Endothelial cell of umbilical vein (primary cell): Measurements from ENCODE around the gene CD247. TPM values are rescaled to one million over a fixed set of nuclear protein-coding genes. Genes with fewer than 3 reads are reported as not detected.

ENCODE experiments used
- BruUV-seq: library from RNA; stranded (reverse); fragments of 400-500 nt; replicated peaks from 2 replicates; lab custom pipeline; 2021; lab: Mats Ljungman, UMichigan
- CTCF ChIA-PET: fragments of 300-600, 350-600 bp; sonication (Branson Sonifier 250); formaldehyde crosslinking; loops from one replicate; lab custom pipeline; 2021; ENCODE audit warnings: antibody characterized with exemption, inconsistent platforms; lab: Charles Lee
- POLR2A ChIA-PET: fragments of 300-600, 350-600 bp; sonication (Branson Sonifier 250); formaldehyde crosslinking; loops from one replicate; lab custom pipeline; 2021; ENCODE audit warnings: antibody characterized with exemption, inconsistent platforms; lab: Charles Lee
- DNase-seq: peaks from one replicate; pipeline ENCODE4 v3.0.0-alpha.2; 2011; ENCODE audit warnings: low read depth, low spot score
- FAIRE-seq: peaks from 2 replicates; lab custom pipeline; 2011; peaks lifted over from hg19 to GRCh38; lab: Jason Lieb, UNC
- H2AFZ ChIP-seq: 2 replicates; pipeline ENCODE4 v1.6.0; 2012; ENCODE audit warnings: low read depth, low read length, control low read depth, inconsistent platforms
- H3K27ac ChIP-seq: 2 replicates; pipeline ENCODE4 v1.5.1; 2011; ENCODE audit warnings: low read depth, mild to moderate bottlenecking, control low read depth, low read length, moderate library complexity; ENCODE audit not compliant: insufficient read depth
- H3K27me3 ChIP-seq, 2 experiments: 2 replicates each; pipeline versions ENCODE4 v1.6.0 to v1.6.1; 2011; ENCODE audit warnings: low read length in 2 of 2, mixed read lengths in 1 of 2; ENCODE audit not compliant: control insufficient read depth in 2 of 2, insufficient read depth in 2 of 2
- H3K36me3 ChIP-seq, 2 experiments: 2 replicates in 1 of 2; 3 replicates in 1 of 2; pipeline ENCODE4 v1.5.1; 2011; ENCODE audit warnings: low read length in 2 of 2, mild to moderate bottlenecking in 1 of 2, moderate library complexity in 1 of 2; ENCODE audit not compliant: control insufficient read depth in 2 of 2, insufficient read depth in 2 of 2; ENCODE audit errors: extremely low read depth in 1 of 2
- H3K4me1 ChIP-seq: 3 replicates; pipeline ENCODE4 v1.5.1; 2011; ENCODE audit warnings: mild to moderate bottlenecking, low read length; ENCODE audit not compliant: control insufficient read depth, insufficient read depth; ENCODE audit errors: extremely low read depth
- H3K4me2 ChIP-seq: 2 replicates; pipeline ENCODE4 v1.6.1; 2011; ENCODE audit warnings: low read length, control low read depth, mixed read lengths; ENCODE audit not compliant: insufficient read depth
- H3K4me3 ChIP-seq, 3 experiments: fragments of 200-600 bp in 1 of 3; sonication (generic), shearing (Covaris generic) in 1 of 3; replicated peaks in 1 of 3; 2 replicates each; pipeline ENCODE4 v1.5.1; 2011 to 2016; ENCODE audit warnings: control low read depth in 3 of 3, low read length in 3 of 3, mild to moderate bottlenecking in 2 of 3, inconsistent platforms in 1 of 3, low read depth in 1 of 3, moderate library complexity in 1 of 3; ENCODE audit not compliant: insufficient read depth in 1 of 3
- H3K79me2 ChIP-seq: 2 replicates; pipeline ENCODE4 v1.6.0; 2012; ENCODE audit warnings: low read length, inconsistent platforms; ENCODE audit not compliant: control insufficient read depth, insufficient read depth
- H3K9ac ChIP-seq: replicated peaks from 2 replicates; pipeline ENCODE3; 2011; ENCODE audit warnings: low read length, control low read depth; ENCODE audit not compliant: insufficient read depth; ENCODE audit errors: extremely low read depth
- H3K9me1 ChIP-seq: replicated peaks from 3 replicates; pipeline ENCODE4 v1.6.0; 2011; ENCODE audit warnings: mild to moderate bottlenecking, low read length; ENCODE audit not compliant: control insufficient read depth, insufficient read depth; ENCODE audit errors: extremely low read depth
- H3K9me3 ChIP-seq: replicated peaks from 2 replicates; pipeline ENCODE4 v1.5.1; 2012; ENCODE audit warnings: low read length, inconsistent platforms; ENCODE audit not compliant: control insufficient read depth, insufficient read depth
- H4K20me1 ChIP-seq: replicated peaks from 2 replicates; pipeline ENCODE3; 2011; ENCODE audit warnings: mild to moderate bottlenecking, low read length; ENCODE audit not compliant: control insufficient read depth, insufficient read depth; ENCODE audit errors: extremely low read depth
- EZH2 ChIP-seq: IDR thresholded peaks from 2 replicates; pipeline ENCODE4 v1.6.1; 2012; ENCODE audit warnings: borderline replicate concordance, low read depth, mild to moderate bottlenecking, moderate library complexity, low read length, inconsistent platforms; ENCODE audit not compliant: severe bottlenecking
- FOS ChIP-seq: IDR thresholded peaks from 2 replicates; pipeline ENCODE4 v1.6.1; 2011; ENCODE audit warnings: mild to moderate bottlenecking, low read length, moderate library complexity, borderline replicate concordance; ENCODE audit not compliant: insufficient read depth
- GATA2 ChIP-seq: IDR thresholded peaks from 2 replicates; pipeline ENCODE4 v1.7.0; 2011; ENCODE audit warnings: low read depth, mild to moderate bottlenecking, moderate library complexity, mixed read lengths, low read length; ENCODE audit not compliant: insufficient read length, insufficient read depth
- JUN ChIP-seq: IDR thresholded peaks from 2 replicates; pipeline ENCODE4 v1.6.1; 2011; ENCODE audit warnings: borderline replicate concordance, low read depth; ENCODE audit not compliant: insufficient read length, insufficient read depth
- MAX ChIP-seq: IDR thresholded peaks from 2 replicates; pipeline ENCODE4 v1.6.1; 2011; ENCODE audit not compliant: insufficient read depth, insufficient read length
- MYC ChIP-seq: IDR thresholded peaks from one replicate; pipeline ENCODE4 v1.6.1; 2011; ENCODE audit warnings: mild to moderate bottlenecking, low read depth, low read length
- POLR2A ChIP-seq: IDR thresholded peaks from 2 replicates; pipeline ENCODE4 v1.6.1; 2012; ENCODE audit warnings: low read depth, mild to moderate bottlenecking, control low read depth, low read length
- POLR2AphosphoS5 ChIP-seq: IDR thresholded peaks from 2 replicates; pipeline ENCODE4 v1.6.1; 2012; ENCODE audit warnings: low read depth, mild to moderate bottlenecking, control low read depth, low read length, moderate library complexity; ENCODE audit not compliant: insufficient read depth
- dilution Hi-C: fragments of 300-500 bp; cut with MboI; formaldehyde crosslinking; loops from one replicate; pipeline ENCODE4 v1.15.0; 2019; ENCODE audit warnings: low sequenced_read_pairs; ENCODE audit not compliant: extremely low pct_ligation_motif_present
- intact Hi-C: fragments of 100-400 bp; cut with micrococcal nuclease; formaldehyde crosslinking; loops from one replicate; pipeline ENCODE4 v1.10.0; 2022
- polyA plus RNA-seq, 4 experiments: library from polyadenylated mRNA; depleted of rRNA in 3 of 4; stranded (reverse) in 3 of 4; unstranded in 1 of 4; fragments of >200 nt; gene quantifications; 2 replicates each; pipeline versions ENCODE4 v1.2.1 to v1.2.3, GENCODE V29; 2011 to 2012; ENCODE audit warnings: missing spikeins in 1 of 4
- total RNA-seq: library from RNA; stranded (reverse); gene quantifications from 2 replicates; pipeline ENCODE4 v1.2.3, GENCODE V29; 2021
- TF ChIP-seq, protein P1 (sequence below), 2 donors: IDR thresholded peaks; 1 replicate in 1 of 2; 2 replicates in 1 of 2; pipeline ENCODE4 v1.5.1; 2011; ENCODE audit warnings: low read length in 2 of 2, mild to moderate bottlenecking in 2 of 2, moderate library complexity in 2 of 2, control low read depth in 1 of 2, inconsistent platforms in 1 of 2, low read depth in 1 of 2; ENCODE audit not compliant: insufficient read depth in 1 of 2; ENCODE audit errors: extremely low read depth in 1 of 2

The CD247 gene
- total and polyA plus RNA-seq, 2 donors (not counting 3 experiments of a cell fraction or from before 2014, with no cell fraction given): not detected

DNA sequence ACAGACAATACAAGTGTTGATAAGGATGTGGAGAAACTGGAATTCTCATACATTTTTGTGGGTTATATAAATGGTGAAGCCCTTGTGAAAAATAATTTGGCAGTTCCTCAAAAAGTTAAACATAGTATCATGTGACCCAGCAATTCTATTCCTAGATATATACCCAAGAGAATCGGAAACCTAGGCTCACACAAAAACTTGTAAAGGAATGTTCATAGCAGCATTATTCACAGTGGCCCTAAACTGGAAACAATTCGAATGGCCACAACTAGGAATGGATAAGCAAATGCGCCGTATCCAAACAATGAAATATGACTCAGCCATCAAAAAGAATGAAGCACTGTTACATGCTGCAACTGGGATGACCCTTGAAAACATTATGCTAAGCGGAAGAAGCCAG lies 3.9 kb upstream of the CD247 start:
- no peak for FAIRE-seq
- Histone ChIP-seq H3K9me1 (no peaks in the 10 kb centered on the region), H2AFZ (no peak overlapping the region), H3K27ac (no peak overlapping the region), H3K9ac (no peak overlapping the region), H3K9me3 (no peaks in the 10 kb centered on the region), H3K4me3 (no peak overlapping the region), H3K27me3 (peaks cover 0 to 1% of the 10 kb centered on the region in 2 experiments), H3K36me3 (no peaks in the 10 kb centered on the region), H3K4me1 (no peaks in the 10 kb centered on the region), H3K79me2 (no peaks in the 10 kb centered on the region), H4K20me1 (no peaks in the 10 kb centered on the region), H3K4me2 (no peak overlapping the region)
- intact Hi-C loops (no loop called here), dilution Hi-C loops (no loop called here)
- no TSS peak for BruUV-seq
- ChIA-PET POLR2A (no interaction called here), CTCF (interaction anchor here (1.5 kb wide), 1 partner anchor 11 kb away, joined by 4 read pairs; no protein-coding TSS in a partner anchor)
- no peak for DNase-seq
- TF ChIP-seq GATA2: no peak

GRCh38 chr1:167520711-167521206 lies 2.4 kb upstream of the CD247 start:
- dilution Hi-C loops: no loop called here
- ChIA-PET POLR2A (no interaction called here), CTCF (interaction anchor here (1.7 kb wide), 1 partner anchor 13 kb away, joined by 5 read pairs; no protein-coding TSS in a partner anchor)
- Histone ChIP-seq H3K4me2 (no peak overlapping the region), H3K4me3 (no peak overlapping the region), H3K79me2 (no peaks in the 10 kb centered on the region), H2AFZ (no peak overlapping the region), H3K9me1 (no peaks in the 10 kb centered on the region), H4K20me1 (no peaks in the 10 kb centered on the region), H3K27me3 (no peaks in the 10 kb centered on the region), H3K9ac (no peak overlapping the region), H3K27ac (no peak overlapping the region), H3K4me1 (no peaks in the 10 kb centered on the region), H3K36me3 (no peaks in the 10 kb centered on the region), H3K9me3 (no peaks in the 10 kb centered on the region)
- DNase-seq: no peak
- intact Hi-C loops: no loop called here
- TF ChIP-seq EZH2 (no peak), JUN (no peak), POLR2AphosphoS5 (no peak), FOS (no peak), GATA2 (no peak), MAX (no peak), MYC (no peak), POLR2A (no peak)
- TF ChIP-seq, protein P1, sequence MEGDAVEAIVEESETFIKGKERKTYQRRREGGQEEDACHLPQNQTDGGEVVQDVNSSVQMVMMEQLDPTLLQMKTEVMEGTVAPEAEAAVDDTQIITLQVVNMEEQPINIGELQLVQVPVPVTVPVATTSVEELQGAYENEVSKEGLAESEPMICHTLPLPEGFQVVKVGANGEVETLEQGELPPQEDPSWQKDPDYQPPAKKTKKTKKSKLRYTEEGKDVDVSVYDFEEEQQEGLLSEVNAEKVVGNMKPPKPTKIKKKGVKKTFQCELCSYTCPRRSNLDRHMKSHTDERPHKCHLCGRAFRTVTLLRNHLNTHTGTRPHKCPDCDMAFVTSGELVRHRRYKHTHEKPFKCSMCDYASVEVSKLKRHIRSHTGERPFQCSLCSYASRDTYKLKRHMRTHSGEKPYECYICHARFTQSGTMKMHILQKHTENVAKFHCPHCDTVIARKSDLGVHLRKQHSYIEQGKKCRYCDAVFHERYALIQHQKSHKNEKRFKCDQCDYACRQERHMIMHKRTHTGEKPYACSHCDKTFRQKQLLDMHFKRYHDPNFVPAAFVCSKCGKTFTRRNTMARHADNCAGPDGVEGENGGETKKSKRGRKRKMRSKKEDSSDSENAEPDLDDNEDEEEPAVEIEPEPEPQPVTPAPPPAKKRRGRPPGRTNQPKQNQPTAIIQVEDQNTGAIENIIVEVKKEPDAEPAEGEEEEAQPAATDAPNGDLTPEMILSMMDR (IDR thresholded peaks at IDR 0.05; ENCODE audit: extremely low read depth in 1 of 2, insufficient read depth in 1 of 2, low read depth in 1 of 2, low read length in 2 of 2): no peak
- BruUV-seq: no TSS peak
- no peak for FAIRE-seq
